NCI-H446 (cell line): ENCODE measurements around the gene SREBF2.
A peak's percentile ranks its signal among the peaks of the same experiment; 100 is the strongest.

Source experiments
- DNase-seq, 2 experiments: peaks; one replicate each; lab custom pipeline; 2025; lab: John Stamatoyannopoulos, UW

The SREBF2 gene

GRCh38 chr22:41922328-41922727 is 89.4 kb downstream of the SREBF2 start:
- no peak for DNase-seq

GRCh38 chr22:41922940-41923594 is 90.2 kb downstream of the SREBF2 start:
- DNase-seq, result no peak

GRCh38 chr22:41923595-41924276 is 90.8 kb downstream of the SREBF2 start:
- no peak for DNase-seq

GRCh38 chr22:41925783-41926460 is 93.0 kb downstream of the SREBF2 start:
- no peak for DNase-seq

GRCh38 chr22:41927813-41928212 is 94.9 kb downstream of the SREBF2 start:
- no peak for DNase-seq

GRCh38 chr22:41928593-41929417 is 95.9 kb downstream of the SREBF2 start:
- no peak for DNase-seq

GRCh38 chr22:41929418-41929810 is 96.5 kb downstream of the SREBF2 start:
- no peak for DNase-seq

GRCh38 chr22:41931701-41932269 is 98.9 kb downstream of the SREBF2 start:
- DNase-seq, result no peak

GRCh38 chr22:41932353-41932752 is 99.4 kb downstream of the SREBF2 start:
- no peak for DNase-seq

- DNase-seq, result no peak
These were observed 100.7 kb downstream of the SREBF2 start for GRCh38 chr22:41933411-41934177.

GRCh38 chr22:41934284-41935014 is 101.5 kb downstream of the SREBF2 start:
- no peak for DNase-seq

- peak; percentile 23 to 59 for DNase-seq
These were observed 102.1 kb downstream of the SREBF2 start for GRCh38 chr22:41935015-41935351.

GRCh38 chr22:41935509-41935908 is 102.6 kb downstream of the SREBF2 start:
- no peak for DNase-seq

GRCh38 chr22:41936894-41937169 is 103.9 kb downstream of the SREBF2 start:
- no peak for DNase-seq

GRCh38 chr22:41939981-41940831 is 107.3 kb downstream of the SREBF2 start:
- DNase-seq, result no peak

GRCh38 chr22:41940832-41941765 is 108.2 kb downstream of the SREBF2 start:
- DNase-seq, result peak; percentile 59 to 64

- DNase-seq, result no peak
These were observed 110.8 kb downstream of the SREBF2 start for GRCh38 chr22:41943661-41944209.

- peak; percentile 91 to 97 for DNase-seq
These were observed 113.9 kb downstream of the SREBF2 start, which contains the start of gene CENPM for GRCh38 chr22:41946629-41947423. Gene CENPM, minus strand, starts transcription at chr22:41947152. Its CDS starts 76 bp downstream, at chr22:41947076.
